OCI-LY1 (cell line): ENCODE results near the gene PGAM4.

Experiments used
- CTCF ChIP-seq: fragments of 200-600 bp; sonication (generic), shearing (Covaris generic); IDR thresholded peaks from 2 replicates; pipeline ENCODE4 v1.5.1; 2017; ENCODE audit warnings: mild to moderate bottlenecking, antibody characterized with exemption, low read length, moderate library complexity, mixed read lengths
- EZH2 ChIP-seq: fragments of 200-600 bp; sonication (generic), shearing (Covaris generic); IDR thresholded peaks from 2 replicates; pipeline ENCODE4 v1.8.0; 2017; ENCODE audit warnings: borderline replicate concordance, mixed run types, mild to moderate bottlenecking, antibody characterized with exemption, low read length, moderate library complexity, mixed read lengths

GRCh38 chrX:77961063-77961462 lies 8.4 kb downstream of the PGAM4 start:
- no peak for TF ChIP-seq CTCF
- no peak for TF ChIP-seq EZH2
